Neural cell (in vitro differentiated cells): ENCODE measurements around the gene CDK3. TPM values are rescaled to one million over a fixed set of nuclear protein-coding genes. Genes with fewer than 3 reads are reported as not detected.

ENCODE experiments used
- polyA plus RNA-seq: library from polyadenylated mRNA; depleted of rRNA; stranded (reverse); fragments of >200 nt; gene quantifications from 2 replicates; pipeline ENCODE4 v1.2.3, GENCODE V29; 2014

The CDK3 gene
- polyA plus RNA-seq, 1 donor from 2014 or later: 29.2 TPM

Other genes with a start within 250 kb of the CDK3 start
- 4.8 TPM in 2 replicates for gene GALK1, start 235.7 kb upstream of the CDK3 start, polyA plus RNA-seq
- 28.1 and 29.9 TPM in 2 replicates for gene UNK, start 216.0 kb upstream of the CDK3 start, polyA plus RNA-seq
- 1.2 and 6.9 TPM in 2 replicates for gene UNC13D, start 156.5 kb upstream of the CDK3 start, polyA plus RNA-seq
- gene WBP2, start 145.5 kb upstream of the CDK3 start, polyA plus RNA-seq: 21.4 and 21.7 TPM in 2 replicates
- gene TRIM47, start 122.3 kb upstream of the CDK3 start, polyA plus RNA-seq: 0.54 and 0.67 TPM in 2 replicates
- 1.5 and 1.7 TPM in 2 replicates for gene TRIM65, start 103.9 kb upstream of the CDK3 start, polyA plus RNA-seq
- 91.2 and 115 TPM in 2 replicates for gene MRPL38, start 96.0 kb upstream of the CDK3 start, polyA plus RNA-seq
- 11.7 and 13.5 TPM in 2 replicates for gene FBF1, start 59.8 kb upstream of the CDK3 start, polyA plus RNA-seq
- 30.1 and 31.2 TPM in 2 replicates for gene ACOX1, start 21.7 kb upstream of the CDK3 start, polyA plus RNA-seq
- gene TEN1, start 21.6 kb upstream of the CDK3 start, polyA plus RNA-seq: 33.1 and 41.3 TPM in 2 replicates
- not detected in 2 replicates for gene EVPL, start 26.5 kb downstream of the CDK3 start, polyA plus RNA-seq
- 22.3 and 26.3 TPM in 2 replicates for gene SRP68, start 71.7 kb downstream of the CDK3 start, polyA plus RNA-seq
- not detected in 2 replicates for gene GALR2, start 73.9 kb downstream of the CDK3 start, polyA plus RNA-seq
- 0.10 TPM in 1 of 2 replicates, not detected in the other for gene ZACN, start 78.3 kb downstream of the CDK3 start, polyA plus RNA-seq
- gene EXOC7, start 102.9 kb downstream of the CDK3 start, polyA plus RNA-seq: 146 and 180 TPM in 2 replicates
- gene FOXJ1, start 140.4 kb downstream of the CDK3 start, polyA plus RNA-seq: 0.56 and 0.84 TPM in 2 replicates
- 15.9 and 19.9 TPM in 2 replicates for gene RNF157, start 239.6 kb downstream of the CDK3 start, polyA plus RNA-seq